Stromal cell of bone marrow (primary cell): ENCODE data around the gene GAS7.
A peak's percentile ranks its signal among the peaks of the same experiment; 100 is the strongest.

ENCODE experiments used
- DNase-seq: peaks from one replicate; pipeline ENCODE4 v3.0.0-alpha.2; 2012; ENCODE audit warnings: low read depth

The GAS7 gene

GRCh38 chr17:9911089-9911488 lies 287.3 kb downstream of the GAS7 start:
- no peak for DNase-seq

- no peak for DNase-seq
These were observed 289.8 kb downstream of the GAS7 start for GRCh38 chr17:9908649-9909042.

DNA sequence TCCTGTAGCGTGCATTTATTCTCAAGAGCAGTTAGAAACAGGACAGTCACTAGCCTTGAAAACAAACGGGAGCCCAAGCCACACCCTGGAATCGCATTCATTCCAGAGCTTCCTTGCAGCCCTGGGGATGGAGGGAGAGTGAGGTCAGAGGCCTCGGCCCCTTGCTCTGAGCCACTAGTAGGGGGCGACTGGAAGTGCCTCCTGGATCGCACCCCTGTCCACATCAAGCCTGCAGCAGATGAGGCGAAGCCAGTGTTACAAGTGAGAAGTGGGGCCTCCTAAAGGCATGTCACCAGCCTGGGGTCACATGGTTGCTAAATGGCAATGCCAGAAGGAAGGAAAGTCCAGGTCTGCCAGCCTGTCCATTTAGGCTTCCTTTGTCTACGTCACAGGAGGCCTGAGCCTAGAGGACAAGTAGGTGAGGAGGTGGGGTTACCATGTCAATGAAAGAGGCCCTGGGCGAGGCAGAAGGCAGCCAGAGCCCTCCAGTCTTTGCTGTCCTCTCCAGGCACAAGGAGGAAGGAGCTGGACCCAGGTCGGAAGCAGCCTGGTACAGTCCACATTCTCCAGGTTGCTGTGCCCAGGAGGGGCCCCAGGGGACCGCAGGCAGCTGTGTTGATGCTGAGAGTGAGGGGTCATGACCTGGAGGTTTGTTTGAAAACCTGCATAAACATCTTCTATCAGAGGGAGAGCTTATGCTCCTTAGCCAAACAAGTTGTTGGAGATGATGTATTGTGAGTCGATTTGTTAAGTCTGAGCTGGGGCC lies 290.3 kb downstream of the GAS7 start:
- no peak for DNase-seq

- DNase-seq = no peak
These were observed 291.3 kb downstream of the GAS7 start for GRCh38 chr17:9907131-9907530.

- no peak for DNase-seq
These were observed 291.8 kb downstream of the GAS7 start for GRCh38 chr17:9906616-9907015.

GRCh38 chr17:9905902-9906301 lies 292.5 kb downstream of the GAS7 start:
- no peak for DNase-seq

DNA sequence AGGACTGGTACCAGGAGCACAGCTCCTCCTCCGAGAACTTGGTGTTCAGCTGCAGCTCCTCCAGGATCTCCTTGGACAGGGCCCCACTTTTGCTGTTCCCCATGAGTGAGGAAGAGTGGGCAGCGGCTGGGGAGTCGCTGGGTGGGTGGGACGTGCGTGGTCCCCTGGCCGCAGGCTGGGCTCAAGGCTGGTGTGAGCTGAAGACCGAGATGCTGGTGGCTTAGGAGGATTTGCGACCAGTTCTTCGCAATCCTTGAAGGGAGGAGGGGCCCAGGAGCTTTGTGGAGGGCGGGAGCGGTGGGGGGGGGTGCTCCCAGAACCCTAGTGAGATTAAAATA lies 293.4 kb downstream of the GAS7 start, which contains the start of gene RCVRN:
RCVRN (minus strand) TSS at position 194 of the 338 bp plus-strand sequence; CDS start at position 103, 91 bp downstream.
- no peak for DNase-seq

DNA sequence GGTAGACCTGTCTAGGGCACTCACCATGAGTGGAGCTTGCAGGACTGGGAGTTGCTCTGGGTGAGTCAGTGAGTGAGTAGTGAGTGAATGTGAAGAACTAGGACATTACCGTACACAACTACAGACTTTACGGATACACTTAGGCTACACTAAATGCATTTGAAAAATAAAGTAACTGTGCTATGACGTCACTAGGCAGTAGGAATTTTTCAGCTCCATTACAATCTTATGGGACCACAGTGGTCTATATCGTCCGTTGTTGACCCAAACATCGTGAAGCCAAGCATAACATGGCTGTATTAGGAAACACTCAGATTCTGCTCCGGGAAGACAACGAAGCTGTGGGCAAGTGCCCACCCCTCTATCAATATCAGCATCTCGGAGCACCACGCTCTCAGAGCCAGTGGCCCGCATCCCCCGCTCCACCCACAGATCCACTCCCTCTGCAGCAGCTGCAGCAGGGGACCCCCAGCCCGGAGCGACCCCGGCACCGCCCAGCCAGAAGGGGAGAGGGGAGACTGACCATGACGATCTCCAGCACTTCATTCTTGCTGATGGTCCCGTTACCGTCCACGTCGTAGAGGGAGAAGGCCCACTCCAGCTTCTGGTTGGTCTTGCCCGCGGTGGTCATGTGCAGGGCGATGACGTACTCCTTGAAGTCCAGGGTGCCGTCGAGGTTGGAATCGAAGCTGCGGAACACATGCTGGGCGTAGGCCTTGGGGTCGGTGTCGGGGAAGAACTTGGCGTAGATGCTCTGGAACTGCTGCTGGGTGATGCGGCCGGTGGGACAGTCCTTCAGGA lies 293.9 kb downstream of the GAS7 start:
- no peak for DNase-seq

GRCh38 chr17:9902120-9902519 lies 296.3 kb downstream of the GAS7 start:
- no peak for DNase-seq

- peak; percentile 8 for DNase-seq
These were observed 297.6 kb downstream of the GAS7 start for GRCh38 chr17:9900784-9901183.

DNA sequence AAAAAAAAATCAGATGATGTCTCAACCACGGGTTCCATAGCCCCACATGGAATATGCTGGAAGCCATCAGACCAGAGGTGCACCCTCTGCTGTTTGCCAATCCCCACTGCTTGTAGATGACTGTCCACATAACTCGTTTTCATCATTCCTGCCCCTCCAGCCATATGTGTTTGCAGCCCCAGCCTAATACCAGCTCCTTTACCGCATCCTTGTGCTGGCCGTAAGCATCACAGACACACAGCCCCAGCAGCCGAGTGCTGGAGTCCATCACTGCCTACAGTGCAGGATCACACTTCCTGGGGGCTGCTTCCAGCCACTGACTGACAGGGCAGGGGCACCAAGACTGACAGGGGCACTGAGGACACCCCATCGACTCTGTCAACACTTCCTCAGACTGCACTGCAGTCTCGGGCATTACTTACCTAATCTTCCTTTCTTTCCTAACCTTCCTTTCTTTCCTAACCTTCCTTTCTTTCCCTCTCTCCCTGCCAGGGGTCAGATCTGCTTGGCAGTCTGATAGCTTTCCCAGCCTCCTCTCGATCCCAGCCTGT lies 298.3 kb downstream of the GAS7 start:
- DNase-seq = no peak

DNA sequence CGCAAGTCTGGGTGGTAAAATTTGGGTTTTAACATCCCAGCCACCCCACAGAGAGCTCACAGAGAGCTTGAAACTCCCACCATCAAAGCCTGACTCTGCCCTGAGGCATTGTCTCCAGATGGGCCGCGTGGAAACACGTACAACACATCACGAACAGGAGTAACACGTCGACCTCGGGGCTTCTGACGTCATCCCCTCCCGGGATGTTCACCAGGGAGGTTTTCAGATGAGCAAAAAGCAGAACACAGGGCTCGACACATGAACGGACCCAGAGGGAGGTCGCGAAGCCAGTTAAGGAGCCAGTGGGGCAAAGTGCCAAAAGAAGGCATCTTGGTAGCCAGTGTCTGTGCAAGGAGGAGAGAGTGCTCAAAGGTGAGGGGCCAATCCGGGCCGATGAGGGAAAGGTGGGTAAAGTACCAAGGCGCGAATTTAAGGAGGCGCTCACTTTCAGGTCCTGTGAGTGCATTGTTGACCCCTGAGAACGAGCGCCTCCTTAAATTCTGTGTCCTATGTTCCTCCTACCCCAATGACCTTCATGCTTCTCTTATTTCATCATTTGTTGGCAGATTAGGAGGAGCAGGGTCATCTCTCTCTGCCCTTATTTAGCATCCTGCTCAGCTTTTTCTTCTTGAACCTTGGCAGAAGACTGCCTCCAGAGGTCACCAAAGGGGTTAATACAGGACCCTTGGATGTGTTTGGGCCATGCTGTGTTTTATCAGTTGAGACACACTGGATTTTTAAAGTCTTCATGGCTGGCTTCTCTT lies 298.9 kb downstream of the GAS7 start:
- no peak for DNase-seq

GRCh38 chr17:9898812-9899211 lies 299.6 kb downstream of the GAS7 start:
- DNase-seq = no peak

GRCh38 chr17:9897372-9897968 lies 300.9 kb downstream of the GAS7 start:
- no peak for DNase-seq

DNA sequence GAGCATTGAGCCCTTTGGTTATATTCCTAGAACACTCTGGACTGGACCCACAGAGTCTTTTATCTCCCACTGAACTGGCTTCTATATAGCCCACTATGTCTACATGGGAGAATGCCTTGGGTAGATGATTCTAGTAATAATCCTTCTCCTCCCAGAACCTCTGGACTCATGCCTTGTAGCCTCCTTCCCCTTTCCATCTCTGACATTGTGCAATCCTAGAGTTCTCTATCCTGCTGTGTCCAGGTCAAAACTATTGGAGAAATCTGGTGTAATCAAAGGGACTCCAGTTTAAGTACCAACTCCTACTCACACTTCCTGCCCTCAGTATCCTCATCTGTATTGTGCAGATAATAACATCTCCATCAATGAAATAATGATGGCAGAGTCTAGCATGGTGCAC lies 302.5 kb downstream of the GAS7 start:
- no peak for DNase-seq

- no peak for DNase-seq
These were observed 304.2 kb downstream of the GAS7 start for GRCh38 chr17:9894231-9894630.

- no peak for DNase-seq
These were observed 304.9 kb downstream of the GAS7 start for GRCh38 chr17:9893411-9894012.

- DNase-seq = no peak
These were observed 308.3 kb downstream of the GAS7 start for GRCh38 chr17:9890124-9890523.

- no peak for DNase-seq
These were observed 310.9 kb downstream of the GAS7 start for GRCh38 chr17:9887508-9887907.

- DNase-seq = no peak
These were observed 312.1 kb downstream of the GAS7 start for GRCh38 chr17:9886141-9886930.

DNA sequence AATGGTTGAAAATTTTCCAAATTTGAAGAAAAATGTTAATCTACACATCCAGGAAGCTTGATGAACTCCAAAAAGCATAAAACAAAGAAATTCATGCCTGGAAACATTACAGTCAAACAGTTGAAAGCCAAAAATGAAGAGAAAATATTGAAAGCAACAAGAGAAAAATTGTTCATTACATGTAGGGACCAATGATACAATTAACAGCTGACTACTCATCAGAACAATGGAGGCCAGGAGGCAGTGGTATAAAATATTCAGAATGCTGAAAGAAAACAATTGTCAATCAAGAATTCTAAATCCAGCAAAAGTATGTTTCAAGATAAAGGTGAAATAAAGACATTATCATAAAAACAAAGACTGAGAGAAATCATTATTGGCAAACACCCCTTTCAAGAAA lies 315.0 kb downstream of the GAS7 start:
- DNase-seq = no peak
